Mesodermal cell (in vitro differentiated cells): ENCODE measurements around the gene CSPG4. TPM values are rescaled to one million over a fixed set of nuclear protein-coding genes. Genes with fewer than 3 reads are reported as not detected.
"Not testable (repeated sequence)": the region's sequence is repeated elsewhere in the genome, so short reads cannot be mapped to it uniquely, and the experiment has no call there.

Experiments used
- H3K27ac ChIP-seq: 2 replicates; pipeline ENCODE4 v1.7.0; 2013; ENCODE audit warnings: mild to moderate bottlenecking, low read depth, low read length, moderate library complexity; ENCODE audit not compliant: severe bottlenecking
- H3K36me3 ChIP-seq: 2 replicates; pipeline ENCODE4 v1.7.1; 2013; ENCODE audit warnings: mild to moderate bottlenecking, low read length, moderate library complexity; ENCODE audit not compliant: control insufficient read depth, insufficient read depth
- H3K4me1 ChIP-seq: one replicate; pipeline ENCODE4 v1.7.1; 2013; ENCODE audit warnings: mild to moderate bottlenecking, low read length; ENCODE audit not compliant: insufficient read depth, control insufficient read depth, poor library complexity, severe bottlenecking
- H3K4me3 ChIP-seq: 2 replicates; pipeline ENCODE4 v1.7.0; 2013; ENCODE audit warnings: low read length, control low read depth, mild to moderate bottlenecking; ENCODE audit not compliant: insufficient read depth, poor library complexity, severe bottlenecking; ENCODE audit errors: extremely low read depth
- H3K9me3 ChIP-seq: 2 replicates; pipeline ENCODE4 v1.7.1; 2013; ENCODE audit warnings: mild to moderate bottlenecking, low read length, moderate library complexity; ENCODE audit not compliant: control insufficient read depth
- WGBS, 2 experiments: methylation state at CpG; one replicate each; pipeline ENCODE4 v1.1.5; 2013; ENCODE audit warnings: missing lambda C conversion rate in 2 of 2; ENCODE audit not compliant: insufficient coverage in 2 of 2; 5-methylcytosine and 5-hydroxymethylcytosine counted together
- polyA plus RNA-seq, 2 experiments: library from polyadenylated mRNA; stranded (reverse); fragments of 50-300 nt; gene quantifications; one replicate each; pipeline ENCODE4 v1.2.3, GENCODE V29; 2013

The CSPG4 gene
- 39.4 TPM for polyA plus RNA-seq (2013, experiment 1 of 2)
- polyA plus RNA-seq (2013, experiment 2 of 2): 33.6 TPM

DNA sequence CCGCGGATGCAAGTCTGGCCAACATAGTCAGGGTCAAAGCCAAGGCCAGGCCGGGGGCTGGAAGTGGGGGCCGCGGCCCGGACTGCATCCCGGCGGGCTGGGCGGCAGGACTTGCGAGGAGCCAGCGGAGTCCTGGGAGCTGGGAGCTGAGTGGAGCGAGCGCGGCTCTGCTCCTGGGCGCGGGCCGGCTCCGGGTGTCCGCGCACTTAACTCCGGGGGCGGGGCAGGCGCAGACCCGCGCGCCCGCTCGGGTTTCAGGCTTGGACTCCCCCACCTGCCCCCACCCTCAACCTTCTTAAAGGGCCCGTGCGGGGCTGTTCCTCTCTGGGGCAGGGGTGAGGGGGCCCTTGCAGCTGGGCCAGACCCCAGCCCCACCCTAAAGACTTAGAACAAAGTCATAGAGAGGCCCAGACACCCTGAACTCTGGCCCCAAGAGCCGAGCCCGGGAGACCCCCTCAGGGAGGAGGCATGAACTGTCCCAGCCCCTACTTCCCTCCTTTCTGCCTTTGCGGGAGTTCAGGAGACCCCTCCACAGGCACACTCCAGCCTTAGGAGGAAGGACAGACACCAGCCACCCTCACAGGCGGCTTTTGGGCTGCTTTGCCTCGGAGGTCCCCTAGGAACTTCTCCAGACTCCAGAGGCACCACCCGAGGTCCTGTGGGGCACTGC, at the start of gene CSPG4:
CSPG4 (minus strand) TSS at position 181 of the 670 bp plus-strand sequence; CDS start at position 88, 93 bp downstream.
- H3K27ac ChIP-seq: peak within 1 kb of the TSS; percentile 45
- 4 to 11% methylated on average over 19 to 26 of the region's 36 CpGs for WGBS, 2 experiments
- H3K9me3 ChIP-seq: no peaks in the 10 kb centered on the region
- peaks cover 10% of the 10 kb centered on the region for H3K4me1 ChIP-seq
- no peaks in the 10 kb centered on the region for H3K36me3 ChIP-seq
- peak within 1 kb of the TSS; percentile 50 for H3K4me3 ChIP-seq

DNA sequence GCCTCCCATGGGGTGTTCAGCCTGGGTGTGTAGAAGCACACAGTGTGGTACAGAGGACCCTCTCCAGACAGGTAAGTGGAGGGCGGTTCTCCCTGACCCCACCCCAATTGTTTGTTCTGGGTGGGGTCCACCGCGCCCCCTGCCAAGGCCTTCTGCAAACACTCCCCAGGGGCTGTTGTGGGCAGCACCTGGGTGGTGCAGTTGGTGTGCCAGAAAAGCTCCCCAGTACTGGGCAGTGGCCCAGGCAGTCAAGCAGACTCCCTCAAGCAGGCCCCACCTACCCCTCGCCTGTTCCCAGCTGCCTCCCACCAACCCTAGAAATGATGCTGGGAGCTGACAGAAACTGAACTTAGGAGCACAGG, 49.7 kb upstream of the CSPG4 start:
- H3K27ac ChIP-seq, H3K9me3 ChIP-seq, H3K4me1 ChIP-seq, H3K4me3 ChIP-seq, H3K36me3 ChIP-seq: not testable (repeated sequence)
- no CpG with 5 or more reads among the region's 4 CpGs for WGBS, 2 experiments

DNA sequence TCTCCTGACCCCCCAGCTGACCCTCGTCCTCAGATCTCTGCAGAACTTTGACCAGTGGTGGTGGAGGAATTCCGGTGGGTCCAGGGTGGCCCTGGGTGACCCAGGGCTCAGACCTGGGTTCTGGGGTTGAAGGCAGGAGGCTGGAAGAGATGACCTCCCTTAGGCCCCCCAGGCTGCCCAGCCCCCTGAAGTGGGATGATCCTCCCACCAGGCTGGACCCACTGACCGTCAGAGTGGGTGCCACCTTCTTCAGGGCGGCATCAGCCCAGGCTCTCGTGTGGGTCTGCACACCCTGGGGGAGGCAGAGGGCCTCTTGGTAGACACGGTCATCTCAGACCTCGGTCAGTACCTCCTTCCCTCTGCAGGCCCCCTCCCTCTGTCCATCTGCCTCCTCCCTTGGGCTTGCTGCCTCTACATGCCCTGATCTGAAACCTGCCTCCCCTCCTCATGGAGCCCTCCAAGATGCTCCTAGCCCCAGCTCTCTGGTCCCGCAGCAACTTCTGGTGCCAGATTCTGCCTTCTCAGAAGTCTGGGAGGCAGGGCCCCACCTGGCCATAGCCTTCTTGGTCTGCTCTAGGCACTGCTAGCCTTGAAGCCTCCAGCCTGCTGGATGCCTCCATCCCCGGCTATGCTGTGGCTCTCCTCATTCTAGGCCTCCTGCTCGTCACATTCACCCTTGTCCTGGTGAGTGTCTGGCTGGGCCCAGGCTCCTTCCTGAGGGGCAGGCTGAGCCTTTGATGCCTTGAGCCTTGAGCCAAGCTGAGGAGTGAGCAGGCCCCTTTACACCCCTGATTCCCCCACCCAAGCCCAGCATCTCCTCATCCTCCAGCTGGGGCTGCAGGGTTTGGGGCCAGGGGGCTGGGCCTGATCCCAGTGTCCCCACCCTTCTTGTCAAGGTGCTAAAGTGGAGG, 49.1 kb upstream of the CSPG4 start:
- 97 to 99% methylated on average over 7 to 8 of the region's 10 CpGs for WGBS, 2 experiments
- H3K9me3 ChIP-seq: no peaks in the 10 kb centered on the region

GRCh38 chr15:75760704-75761435, 48.2 kb upstream of the CSPG4 start:
- H3K4me3 ChIP-seq: no peak overlapping the region
- no peaks in the 10 kb centered on the region for H3K9me3 ChIP-seq
- H3K4me1 ChIP-seq: peaks cover 6% of the 10 kb centered on the region
- no peak overlapping the region for H3K27ac ChIP-seq
- 92 to 99% methylated on average over 8 of the region's 14 CpGs for WGBS, 2 experiments
- H3K36me3 ChIP-seq: no peaks in the 10 kb centered on the region

More for the DNA sequence above, 49.1 kb upstream of the CSPG4 start:
- peaks cover 6% of the 10 kb centered on the region for H3K4me1 ChIP-seq
- H3K27ac ChIP-seq: no peak overlapping the region
- no peak overlapping the region for H3K4me3 ChIP-seq
- H3K36me3 ChIP-seq: no peaks in the 10 kb centered on the region

DNA sequence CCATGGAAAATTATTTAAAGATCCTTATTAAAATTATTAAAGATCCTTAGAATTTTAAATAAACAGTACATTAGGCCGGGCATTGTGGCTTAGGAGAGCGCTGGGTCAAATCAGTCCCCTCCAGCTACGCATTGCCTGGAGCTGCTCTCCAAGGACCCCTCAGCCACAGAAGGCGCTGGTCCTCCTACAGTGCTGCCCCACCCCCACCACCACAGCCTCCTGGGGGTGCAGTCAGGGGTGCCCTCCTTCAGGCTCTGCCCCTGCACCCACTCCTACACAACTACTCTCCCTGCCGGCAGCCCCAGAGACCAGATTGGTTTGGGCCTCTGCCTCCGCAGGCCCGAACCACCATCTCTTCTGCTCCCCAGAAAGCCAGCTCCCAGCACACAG, 47.5 kb upstream of the CSPG4 start:
- not testable (repeated sequence) for H3K4me3 ChIP-seq, H3K4me1 ChIP-seq, H3K36me3 ChIP-seq, H3K27ac ChIP-seq, H3K9me3 ChIP-seq
- WGBS, 2 experiments: 95 to 100% methylated on average over 3 to 4 of the region's 7 CpGs

- H3K4me3 ChIP-seq: no peak overlapping the region
- H3K27ac ChIP-seq: no peak overlapping the region
- no CpG with 5 or more reads among the region's 2 CpGs for WGBS, 2 experiments
These were observed 46.9 kb upstream of the CSPG4 start for GRCh38 chr15:75759416-75760130.

DNA sequence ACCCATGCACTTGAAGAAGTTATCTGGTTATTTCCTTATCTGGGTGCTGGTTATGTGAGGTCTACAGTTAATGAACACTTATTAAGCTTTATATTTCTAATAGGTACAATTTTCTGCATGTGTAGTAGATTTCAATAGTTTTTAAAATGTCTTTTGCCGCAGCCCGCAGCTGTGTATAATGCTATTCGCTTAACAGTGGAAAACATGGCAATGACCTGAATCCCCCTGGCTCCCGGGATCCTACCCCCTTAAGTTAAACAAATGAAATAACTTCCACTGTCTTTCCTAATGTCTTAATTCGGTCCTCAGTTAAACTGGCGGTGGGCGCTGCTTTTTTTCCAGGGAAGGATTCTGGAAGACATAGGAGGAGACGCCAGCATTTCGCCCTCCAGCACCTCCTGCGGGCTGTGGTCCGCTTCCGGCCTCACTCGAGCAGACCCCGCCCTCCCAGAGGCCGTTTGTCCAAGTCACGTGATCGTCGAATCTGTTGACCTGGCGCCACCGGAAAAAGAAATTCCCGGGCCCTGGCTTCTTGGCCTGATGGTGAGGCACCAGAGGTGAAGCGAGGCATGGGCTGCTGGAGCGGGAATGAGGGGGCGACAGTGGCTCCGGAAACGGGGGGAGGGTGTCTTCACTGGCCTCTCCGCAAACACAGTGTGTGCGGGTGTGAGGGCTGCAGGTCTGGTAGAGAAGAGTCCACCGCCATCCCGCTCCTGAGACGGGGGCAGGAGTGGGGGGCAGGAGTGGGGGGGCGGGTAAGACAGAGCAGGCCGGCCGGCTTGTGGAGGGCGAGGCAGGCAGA, 45.6 kb upstream of the CSPG4 start:
- H3K27ac ChIP-seq: peak overlapping the region; percentile 80
- no peaks in the 10 kb centered on the region for H3K36me3 ChIP-seq
- WGBS, 2 experiments: 30 to 31% methylated on average over 16 to 21 of the region's 35 CpGs
- H3K4me1 ChIP-seq: peaks cover 6% of the 10 kb centered on the region
- H3K9me3 ChIP-seq: no peaks in the 10 kb centered on the region
- H3K4me3 ChIP-seq: peak overlapping the region; percentile 16

More at GRCh38 chr15:75759416-75760130, 46.9 kb upstream of the CSPG4 start:
- no peaks in the 10 kb centered on the region for H3K36me3 ChIP-seq
- peaks cover 6% of the 10 kb centered on the region for H3K4me1 ChIP-seq
- H3K9me3 ChIP-seq: no peaks in the 10 kb centered on the region

- not testable (repeated sequence) for H3K27ac ChIP-seq, H3K4me1 ChIP-seq, H3K9me3 ChIP-seq, H3K36me3 ChIP-seq, H3K4me3 ChIP-seq
- WGBS, 2 experiments: 80 to 86% methylated on average over 1 to 2 of the region's 5 CpGs
These were observed 42.2 kb upstream of the CSPG4 start for GRCh38 chr15:75754871-75755270.

GRCh38 chr15:75753145-75753544, 40.5 kb upstream of the CSPG4 start:
- 88 to 94% methylated on average over 5 to 7 of the region's 8 CpGs for WGBS, 2 experiments

More at GRCh38 chr15:75753145-75753544, 40.5 kb upstream of the CSPG4 start:
- Histone ChIP-seq H3K36me3 (no peaks in the 10 kb centered on the region), H3K27ac (no peak overlapping the region), H3K4me3 (no peak overlapping the region), H3K9me3 (no peaks in the 10 kb centered on the region), H3K4me1 (peaks cover 5% of the 10 kb centered on the region)
